B cell (primary cell): ENCODE data around the gene SCARF1. TPM values are rescaled to one million over a fixed set of nuclear protein-coding genes. Genes with fewer than 3 reads are reported as not detected.

ENCODE experiments used
- ATAC-seq: fragments of 200-7000 bp; cut with Tn5 transposase; one replicate; pipeline ENCODE4 v1.10.0; 2021; ENCODE audit warnings: low read depth, mild to moderate bottlenecking, moderate number of reproducible peaks, moderate library complexity
- CTCF ChIA-PET: fragments of 350-600 bp; sonication (Branson Sonifier 250); formaldehyde crosslinking; loops from one replicate; lab custom pipeline; 2021; ENCODE audit warnings: antibody characterized with exemption, inconsistent platforms; lab: Charles Lee
- POLR2A ChIA-PET: fragments of 350-600 bp; sonication (Branson Sonifier 250); formaldehyde crosslinking; loops from one replicate; lab custom pipeline; 2021; ENCODE audit warnings: antibody characterized with exemption; lab: Charles Lee
- DNase-seq: peaks from one replicate; pipeline ENCODE4 v3.0.0; 2013
- H2AFZ ChIP-seq: 2 replicates; pipeline ENCODE4 v1.6.1; 2012; ENCODE audit warnings: mild to moderate bottlenecking, low read depth, low read length; ENCODE audit not compliant: insufficient read depth, poor library complexity, severe bottlenecking
- H3K27ac ChIP-seq, 2 donors: 1 replicate in 1 of 2; 2 replicates in 1 of 2; pipeline ENCODE4 v1.5.1; 2012 to 2013; ENCODE audit warnings: low read length in 2 of 2, mild to moderate bottlenecking in 2 of 2, moderate library complexity in 1 of 2
- H3K27me3 ChIP-seq, 4 experiments: fragments of 200-600 bp in 1 of 4; sonication (generic) in 1 of 4; replicated peaks in 1 of 4; 1 replicate in 2 of 4; 2 replicates in 2 of 4; pipeline versions ENCODE4 v1.6.1 to v1.7.0; 2013 to 2016; ENCODE audit warnings: low read length in 3 of 4, mild to moderate bottlenecking in 2 of 4, mixed read lengths in 1 of 4, moderate library complexity in 1 of 4; ENCODE audit not compliant: insufficient read depth in 4 of 4, control insufficient read depth in 3 of 4; ENCODE audit errors: control extremely low read depth in 1 of 4
- H3K36me3 ChIP-seq, 2 experiments: replicated peaks in 1 of 2; 1 replicate in 1 of 2; 2 replicates in 1 of 2; pipeline versions ENCODE4 v1.6.1 to v1.7.1; 2013; ENCODE audit warnings: low read length in 1 of 2; ENCODE audit not compliant: insufficient read depth in 2 of 2, control insufficient read depth in 1 of 2; ENCODE audit errors: control extremely low read depth in 1 of 2, extremely low read depth in 1 of 2
- H3K4me1 ChIP-seq, 2 donors: fragments of 200-600 bp in 1 of 2; sonication (generic) in 1 of 2; 1 replicate in 1 of 2; 2 replicates in 1 of 2; pipeline versions ENCODE4 v1.5.1 to v1.6.1; 2013 to 2017; ENCODE audit warnings: low read length in 2 of 2; ENCODE audit not compliant: control insufficient read depth in 2 of 2, insufficient read depth in 2 of 2
- H3K4me2 ChIP-seq: replicated peaks from 2 replicates; pipeline ENCODE3; 2012; ENCODE audit warnings: mild to moderate bottlenecking, low read depth, low read length; ENCODE audit not compliant: poor library complexity, severe bottlenecking
- H3K4me3 ChIP-seq, 5 experiments: fragments of 200-600 bp in 1 of 5; sonication (generic) in 1 of 5; 1 replicate in 3 of 5; 2 replicates in 2 of 5; pipeline versions ENCODE4 v1.5.1 to v1.7.0; 2011 to 2016; ENCODE audit warnings: low read length in 4 of 5, mild to moderate bottlenecking in 4 of 5, low read depth in 2 of 5, control low read depth in 1 of 5, moderate library complexity in 1 of 5; ENCODE audit not compliant: insufficient read depth in 1 of 5; ENCODE audit errors: control extremely low read depth in 1 of 5, extremely low read depth in 1 of 5
- H3K79me2 ChIP-seq: fragments of 200-600 bp; sonication (generic); one replicate; pipeline ENCODE4 v1.6.0; 2016; ENCODE audit warnings: low read length; ENCODE audit not compliant: control insufficient read depth, insufficient read depth
- H3K9ac ChIP-seq: fragments of 200-600 bp; sonication (generic); 2 replicates; pipeline ENCODE4 v1.6.1; 2017; ENCODE audit warnings: mild to moderate bottlenecking, low read length, moderate library complexity
- H3K9me3 ChIP-seq, 3 donors: one replicate each; pipeline versions ENCODE4 v1.6.1 to v1.7.1; 2013; ENCODE audit warnings: low read length in 2 of 3; ENCODE audit not compliant: control insufficient read depth in 2 of 3, insufficient read depth in 1 of 3; ENCODE audit errors: control extremely low read depth in 1 of 3
- H4K20me1 ChIP-seq: 2 replicates; pipeline ENCODE4 v1.6.0; 2012; ENCODE audit warnings: mild to moderate bottlenecking, low read length; ENCODE audit not compliant: insufficient read depth, control insufficient read depth, poor library complexity, severe bottlenecking
- H3K27ac Mint-ChIP-seq: one replicate; pipeline ENCODE4 v1.8.0; 2021; ENCODE audit warnings: mixed read lengths
- H3K27me3 Mint-ChIP-seq: one replicate; pipeline ENCODE4 v1.8.0; 2021; ENCODE audit warnings: mixed read lengths
- H3K4me1 Mint-ChIP-seq: one replicate; pipeline ENCODE4 v1.8.0; 2021; ENCODE audit warnings: mixed read lengths
- H3K4me3 Mint-ChIP-seq: one replicate; pipeline ENCODE4 v1.8.0; 2021; ENCODE audit warnings: mixed read lengths
- H3K9me3 Mint-ChIP-seq: one replicate; pipeline ENCODE4 v1.8.0; 2022; ENCODE audit warnings: mixed read lengths; ENCODE audit not compliant: insufficient read depth
- EZH2 ChIP-seq: IDR thresholded peaks from 2 replicates; pipeline ENCODE4 v1.6.1; 2012; ENCODE audit warnings: borderline replicate concordance, low read depth, mild to moderate bottlenecking, moderate library complexity, low read length; ENCODE audit not compliant: insufficient read depth, poor library complexity, severe bottlenecking
- WGBS: methylation state at CpG from one replicate; pipeline ENCODE4 v1.1.5; 2013; ENCODE audit warnings: missing lambda C conversion rate; ENCODE audit not compliant: insufficient coverage; 5-methylcytosine and 5-hydroxymethylcytosine counted together
- intact Hi-C: fragments of 100-400 bp; cut with micrococcal nuclease; formaldehyde crosslinking; loops from one replicate; pipeline ENCODE4 v1.10.0; 2022
- polyA plus RNA-seq: library from polyadenylated mRNA; depleted of rRNA; stranded (reverse); fragments of >200 nt; gene quantifications from 2 replicates; pipeline ENCODE4 v1.2.3, GENCODE V29; 2012
- total RNA-seq, 2 donors: library from RNA; stranded (reverse); fragments of 120-200 nt in 1 of 2; gene quantifications; 1 replicate in 1 of 2; 2 replicates in 1 of 2; pipeline versions ENCODE4 v1.2.3 to v1.2.4, GENCODE V29; 2013 to 2022
- TF ChIP-seq, protein P1 (sequence below): fragments of 200-600 bp; IDR thresholded peaks from one replicate; pipeline ENCODE4 v1.8.0; 2022; ENCODE audit warnings: antibody characterized with exemption, mild to moderate bottlenecking

Gene SCARF1
- total and polyA plus RNA-seq, 2 donors (not counting 1 experiment from before 2014, with no cell fraction given), result 0.54 to 3.7 TPM

DNA sequence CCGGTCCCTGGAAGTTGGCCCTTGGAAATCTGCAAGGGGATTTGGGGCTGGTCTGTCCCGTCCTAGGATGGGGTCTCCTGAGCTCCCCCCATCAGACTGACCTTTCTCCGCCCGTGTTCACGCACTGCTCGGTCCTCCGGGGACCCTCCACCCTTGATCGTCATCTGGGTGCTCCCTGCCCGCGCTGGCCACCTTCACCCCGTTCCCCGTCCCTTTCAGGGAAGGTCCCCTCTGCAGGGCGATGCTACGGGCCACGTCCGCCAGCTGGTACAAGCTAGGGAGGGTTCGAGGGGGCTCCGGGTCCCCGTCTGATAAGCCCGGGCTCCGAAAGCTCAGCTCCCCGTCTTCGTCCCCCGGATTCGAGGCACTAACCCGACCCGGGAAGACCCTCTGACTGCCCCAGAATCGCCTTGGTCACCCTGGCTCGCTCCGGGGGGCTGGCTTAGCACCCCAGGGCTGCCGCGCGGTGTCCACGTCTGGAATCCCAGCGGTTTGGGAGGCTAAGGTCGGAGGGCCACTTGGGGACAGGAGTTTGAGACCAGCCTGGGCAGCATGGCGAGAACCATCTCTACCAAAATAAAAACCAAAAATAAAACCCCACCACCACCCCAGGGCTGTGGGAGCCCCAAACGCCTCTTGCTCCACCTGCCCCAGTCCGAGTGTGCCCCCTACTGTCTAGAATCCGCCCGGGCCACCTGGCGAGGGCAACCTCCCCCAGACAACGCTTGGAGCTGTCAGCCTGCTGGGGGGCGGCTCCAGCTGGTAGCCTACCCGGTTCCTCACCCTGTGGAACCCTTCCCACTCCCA, 15.8 kb downstream of the SCARF1 start:
- CTCF ChIA-PET, result interaction anchor here (0.6 to 10.4 kb wide), 30 partner anchors 11 to 571 kb away, joined by 3 to 326 read pairs (median 4); partner anchors contain the start of genes INPP5K, PITPNA, RILP and SCARF1
- peak overlapping the region; percentile 100 for H3K4me2 ChIP-seq
- peak; percentile 16 for ATAC-seq
- H3K79me2 ChIP-seq, result peaks cover 32% of the 10 kb centered on the region
- intact Hi-C loops, result loop anchor here (1.0 to 5.0 kb wide), 5 partner anchors 23 to 773 kb away; partner anchors contain the start of gene MNT
- H4K20me1 ChIP-seq, result no peaks in the 10 kb centered on the region
- peaks cover 0 to 16% of the 10 kb centered on the region in 2 experiments for H3K36me3 ChIP-seq
- POLR2A ChIA-PET, result interaction anchor here (0.6 to 7.3 kb wide), 18 partner anchors 10 to 264 kb away, joined by 3 to 127 read pairs (median 5); partner anchors contain the start of genes INPP5K, PITPNA, RILP and SCARF1
- peaks cover 49 to 54% of the 10 kb centered on the region in 2 donors for H3K4me1 ChIP-seq
- H3K27me3 Mint-ChIP-seq, result no peaks in the 10 kb centered on the region
- DNase-seq, result peak; percentile 85
- peak overlapping the region; percentile 78 for H2AFZ ChIP-seq
- H3K4me1 Mint-ChIP-seq, result peaks cover 48% of the 10 kb centered on the region
- H3K4me3 Mint-ChIP-seq, result peak overlapping the region; percentile 93
- peak overlapping the region; percentile 97 for H3K27ac Mint-ChIP-seq
- H3K27me3 ChIP-seq, result no peaks in the 10 kb centered on the region
- no peaks in the 10 kb centered on the region for H3K9me3 Mint-ChIP-seq
- no peak for TF ChIP-seq EZH2
- TF ChIP-seq, protein P1, sequence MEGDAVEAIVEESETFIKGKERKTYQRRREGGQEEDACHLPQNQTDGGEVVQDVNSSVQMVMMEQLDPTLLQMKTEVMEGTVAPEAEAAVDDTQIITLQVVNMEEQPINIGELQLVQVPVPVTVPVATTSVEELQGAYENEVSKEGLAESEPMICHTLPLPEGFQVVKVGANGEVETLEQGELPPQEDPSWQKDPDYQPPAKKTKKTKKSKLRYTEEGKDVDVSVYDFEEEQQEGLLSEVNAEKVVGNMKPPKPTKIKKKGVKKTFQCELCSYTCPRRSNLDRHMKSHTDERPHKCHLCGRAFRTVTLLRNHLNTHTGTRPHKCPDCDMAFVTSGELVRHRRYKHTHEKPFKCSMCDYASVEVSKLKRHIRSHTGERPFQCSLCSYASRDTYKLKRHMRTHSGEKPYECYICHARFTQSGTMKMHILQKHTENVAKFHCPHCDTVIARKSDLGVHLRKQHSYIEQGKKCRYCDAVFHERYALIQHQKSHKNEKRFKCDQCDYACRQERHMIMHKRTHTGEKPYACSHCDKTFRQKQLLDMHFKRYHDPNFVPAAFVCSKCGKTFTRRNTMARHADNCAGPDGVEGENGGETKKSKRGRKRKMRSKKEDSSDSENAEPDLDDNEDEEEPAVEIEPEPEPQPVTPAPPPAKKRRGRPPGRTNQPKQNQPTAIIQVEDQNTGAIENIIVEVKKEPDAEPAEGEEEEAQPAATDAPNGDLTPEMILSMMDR, result peak; percentile 79
- H3K4me3 ChIP-seq, result peak overlapping the region; percentile 52 to 97 (median 92)
- H3K27ac ChIP-seq, result peak overlapping the region; percentile 94 to 97
- peaks cover 0 to 7% (median 0%) of the 10 kb centered on the region in 3 donors for H3K9me3 ChIP-seq
- WGBS, result 2% methylated on average over 45 of the region's 45 CpGs
- peak overlapping the region; percentile 87 for H3K9ac ChIP-seq
